GM23338 (cell line): ENCODE data around the gene RFX2. TPM values are rescaled to one million over a fixed set of nuclear protein-coding genes. Genes with fewer than 3 reads are reported as not detected.

Experiments used
- ATAC-seq: fragments of 200-7000 bp; cut with Tn5 transposase; 3 replicates; pipeline ENCODE4 v1.9.1; 2020
- DNase-seq: peaks from one replicate; pipeline ENCODE4 v3.0.0-alpha.2; 2015; ENCODE audit warnings: low spot score
- H2AFZ ChIP-seq: fragments of 200-600 bp; sonication (generic); 2 replicates; pipeline ENCODE4 v1.8.0; 2016; ENCODE audit warnings: antibody characterized with exemption, mild to moderate bottlenecking, moderate library complexity
- H3F3A ChIP-seq: fragments of 200-600 bp; sonication (generic); replicated peaks from 2 replicates; pipeline ENCODE4 v1.8.0; 2017; ENCODE audit warnings: antibody characterized with exemption, mixed run types, low read depth
- H3K27ac ChIP-seq: fragments of 200-600 bp; sonication (generic); 2 replicates; pipeline ENCODE4 v1.6.1; 2016; ENCODE audit warnings: low read depth
- H3K27me3 ChIP-seq: fragments of 200-600 bp; sonication (generic); 2 replicates; pipeline ENCODE4 v1.8.0; 2016; ENCODE audit warnings: mild to moderate bottlenecking, mixed run types, moderate library complexity; ENCODE audit not compliant: insufficient read depth
- H3K36me3 ChIP-seq: fragments of 200-600 bp; sonication (generic); 2 replicates; pipeline ENCODE4 v1.8.0; 2016; ENCODE audit warnings: mild to moderate bottlenecking; ENCODE audit not compliant: insufficient read depth
- H3K4me1 ChIP-seq: fragments of 200-600 bp; sonication (generic); 2 replicates; pipeline ENCODE4 v1.8.0; 2016; ENCODE audit warnings: mild to moderate bottlenecking, moderate library complexity; ENCODE audit not compliant: insufficient read depth
- H3K4me2 ChIP-seq: fragments of 200-600 bp; sonication (generic); 2 replicates; pipeline ENCODE4 v1.7.1; 2017; ENCODE audit warnings: mixed run types
- H3K4me3 ChIP-seq: fragments of 200-600 bp; sonication (generic); 2 replicates; pipeline ENCODE4 v1.6.1; 2016; ENCODE audit warnings: mixed run types
- H3K79me2 ChIP-seq: fragments of 200-600 bp; sonication (generic); replicated peaks from 2 replicates; pipeline ENCODE4 v1.8.0; 2017; ENCODE audit warnings: mild to moderate bottlenecking; ENCODE audit not compliant: insufficient read depth
- H3K9me2 ChIP-seq: fragments of 200-600 bp; sonication (generic); 2 replicates; pipeline ENCODE4 v1.8.0; 2017; ENCODE audit not compliant: insufficient read depth
- H4K20me1 ChIP-seq: fragments of 200-600 bp; sonication (generic); replicated peaks from 2 replicates; pipeline ENCODE4 v1.8.0; 2017; ENCODE audit warnings: mild to moderate bottlenecking; ENCODE audit not compliant: insufficient read depth
- H3K27ac Mint-ChIP-seq: 2 replicates; pipeline ENCODE4 v1.8.0; 2020; ENCODE audit warnings: inconsistent platforms, mild to moderate bottlenecking, moderate library complexity, mixed read lengths
- H3K27me3 Mint-ChIP-seq: 3 replicates; pipeline ENCODE4 v1.8.0; 2022; ENCODE audit warnings: low read depth, mild to moderate bottlenecking, moderate library complexity, mixed read lengths, inconsistent platforms; ENCODE audit not compliant: insufficient read depth, poor library complexity
- H3K36me3 Mint-ChIP-seq: 3 replicates; pipeline ENCODE4 v1.8.0; 2021; ENCODE audit warnings: low read depth, mild to moderate bottlenecking, inconsistent platforms, moderate library complexity, mixed read lengths
- H3K4me1 Mint-ChIP-seq: 3 replicates; pipeline ENCODE4 v1.8.0; 2020; ENCODE audit warnings: mild to moderate bottlenecking, inconsistent platforms, mixed read lengths
- H3K4me3 Mint-ChIP-seq: 3 replicates; pipeline ENCODE4 v1.8.0; 2021; ENCODE audit warnings: moderate library complexity, mild to moderate bottlenecking, inconsistent platforms, mixed read lengths
- H3K9me3 Mint-ChIP-seq: 3 replicates; pipeline ENCODE4 v1.8.0; 2020; ENCODE audit warnings: moderate library complexity, mild to moderate bottlenecking, inconsistent platforms, mixed read lengths
- CREB1 ChIP-seq: fragments of 250-450 bp; sonication (Bioruptor Pico); IDR thresholded peaks from 2 replicates; pipeline ENCODE4 v1.5.0; 2020; ENCODE audit warnings: low read depth, mild to moderate bottlenecking, moderate library complexity
- ETS1 ChIP-seq: IDR thresholded peaks from 2 replicates; pipeline ENCODE4 v1.6.1; 2016; ENCODE audit warnings: antibody characterized with exemption
- EZH2 ChIP-seq: fragments of 200-600 bp; sonication (generic); IDR thresholded peaks from one replicate; pipeline ENCODE4 v1.8.0; 2017; ENCODE audit warnings: antibody characterized with exemption, mild to moderate bottlenecking, low read depth; ENCODE audit not compliant: unreplicated experiment
- JUNB ChIP-seq: IDR thresholded peaks from one replicate; pipeline ENCODE4 v1.6.1; 2016; ENCODE audit warnings: antibody characterized with exemption; ENCODE audit not compliant: unreplicated experiment
- NANOG ChIP-seq: IDR thresholded peaks from 2 replicates; pipeline ENCODE4 v1.6.1; 2016; ENCODE audit warnings: antibody characterized with exemption, borderline replicate concordance
- POLR2AphosphoS5 ChIP-seq: IDR thresholded peaks from 2 replicates; pipeline ENCODE4 v1.6.1; 2016; ENCODE audit warnings: antibody characterized with exemption, low read depth
- STAT1 ChIP-seq: IDR thresholded peaks from one replicate; pipeline ENCODE4 v1.6.1; 2016; ENCODE audit warnings: antibody characterized with exemption; ENCODE audit not compliant: unreplicated experiment
- ZNF114 ChIP-seq: fragments of 250-450 bp; sonication (Bioruptor Pico); IDR thresholded peaks from 2 replicates; pipeline ENCODE4 v1.5.0; 2020; ENCODE audit warnings: mild to moderate bottlenecking, moderate library complexity
- polyA plus RNA-seq: library from polyadenylated mRNA; unstranded; fragments of >200 nt; fragmentation: Nextera tagmentation; extraction: Ambion mirVana; gene quantifications from 2 replicates; pipeline ENCODE4 v1.2.1, GENCODE V29; 2016
- total RNA-seq: library from RNA; depleted of rRNA; stranded (reverse); fragments of >200 nt; shearing (Covaris generic); gene quantifications from 2 replicates; pipeline ENCODE4 v1.2.3, GENCODE V29; 2014
- TF ChIP-seq, protein P1 (sequence below): fragments of 250-450 bp; sonication (Bioruptor Pico); IDR thresholded peaks from 2 replicates; pipeline ENCODE4 v1.5.0; 2020; ENCODE audit warnings: mild to moderate bottlenecking, moderate library complexity
- TF ChIP-seq, protein P2 (sequence below), 2 experiments: fragments of 200-600 bp in 1 of 2; sonication (generic) in 1 of 2; conservative IDR thresholded peaks; 2 replicates each; pipeline versions ENCODE4 v1.5.1 to v1.6.1; 2016 to 2017; ENCODE audit warnings: antibody characterized with exemption in 2 of 2, low read depth in 2 of 2, mild to moderate bottlenecking in 2 of 2, moderate library complexity in 1 of 2

The RFX2 gene
- total and polyA plus RNA-seq, 2 experiments from 2014 or later, result 4.6 to 13.0 TPM

- TF ChIP-seq ETS1 (no peak), POLR2AphosphoS5 (no peak), ZNF114 (CRISPR knock-in tag) (no peak), STAT1 (no peak), JUNB (no peak), NANOG (no peak), CREB1 (CRISPR knock-in tag) (no peak), EZH2 (no peak)
- TF ChIP-seq, protein P1, sequence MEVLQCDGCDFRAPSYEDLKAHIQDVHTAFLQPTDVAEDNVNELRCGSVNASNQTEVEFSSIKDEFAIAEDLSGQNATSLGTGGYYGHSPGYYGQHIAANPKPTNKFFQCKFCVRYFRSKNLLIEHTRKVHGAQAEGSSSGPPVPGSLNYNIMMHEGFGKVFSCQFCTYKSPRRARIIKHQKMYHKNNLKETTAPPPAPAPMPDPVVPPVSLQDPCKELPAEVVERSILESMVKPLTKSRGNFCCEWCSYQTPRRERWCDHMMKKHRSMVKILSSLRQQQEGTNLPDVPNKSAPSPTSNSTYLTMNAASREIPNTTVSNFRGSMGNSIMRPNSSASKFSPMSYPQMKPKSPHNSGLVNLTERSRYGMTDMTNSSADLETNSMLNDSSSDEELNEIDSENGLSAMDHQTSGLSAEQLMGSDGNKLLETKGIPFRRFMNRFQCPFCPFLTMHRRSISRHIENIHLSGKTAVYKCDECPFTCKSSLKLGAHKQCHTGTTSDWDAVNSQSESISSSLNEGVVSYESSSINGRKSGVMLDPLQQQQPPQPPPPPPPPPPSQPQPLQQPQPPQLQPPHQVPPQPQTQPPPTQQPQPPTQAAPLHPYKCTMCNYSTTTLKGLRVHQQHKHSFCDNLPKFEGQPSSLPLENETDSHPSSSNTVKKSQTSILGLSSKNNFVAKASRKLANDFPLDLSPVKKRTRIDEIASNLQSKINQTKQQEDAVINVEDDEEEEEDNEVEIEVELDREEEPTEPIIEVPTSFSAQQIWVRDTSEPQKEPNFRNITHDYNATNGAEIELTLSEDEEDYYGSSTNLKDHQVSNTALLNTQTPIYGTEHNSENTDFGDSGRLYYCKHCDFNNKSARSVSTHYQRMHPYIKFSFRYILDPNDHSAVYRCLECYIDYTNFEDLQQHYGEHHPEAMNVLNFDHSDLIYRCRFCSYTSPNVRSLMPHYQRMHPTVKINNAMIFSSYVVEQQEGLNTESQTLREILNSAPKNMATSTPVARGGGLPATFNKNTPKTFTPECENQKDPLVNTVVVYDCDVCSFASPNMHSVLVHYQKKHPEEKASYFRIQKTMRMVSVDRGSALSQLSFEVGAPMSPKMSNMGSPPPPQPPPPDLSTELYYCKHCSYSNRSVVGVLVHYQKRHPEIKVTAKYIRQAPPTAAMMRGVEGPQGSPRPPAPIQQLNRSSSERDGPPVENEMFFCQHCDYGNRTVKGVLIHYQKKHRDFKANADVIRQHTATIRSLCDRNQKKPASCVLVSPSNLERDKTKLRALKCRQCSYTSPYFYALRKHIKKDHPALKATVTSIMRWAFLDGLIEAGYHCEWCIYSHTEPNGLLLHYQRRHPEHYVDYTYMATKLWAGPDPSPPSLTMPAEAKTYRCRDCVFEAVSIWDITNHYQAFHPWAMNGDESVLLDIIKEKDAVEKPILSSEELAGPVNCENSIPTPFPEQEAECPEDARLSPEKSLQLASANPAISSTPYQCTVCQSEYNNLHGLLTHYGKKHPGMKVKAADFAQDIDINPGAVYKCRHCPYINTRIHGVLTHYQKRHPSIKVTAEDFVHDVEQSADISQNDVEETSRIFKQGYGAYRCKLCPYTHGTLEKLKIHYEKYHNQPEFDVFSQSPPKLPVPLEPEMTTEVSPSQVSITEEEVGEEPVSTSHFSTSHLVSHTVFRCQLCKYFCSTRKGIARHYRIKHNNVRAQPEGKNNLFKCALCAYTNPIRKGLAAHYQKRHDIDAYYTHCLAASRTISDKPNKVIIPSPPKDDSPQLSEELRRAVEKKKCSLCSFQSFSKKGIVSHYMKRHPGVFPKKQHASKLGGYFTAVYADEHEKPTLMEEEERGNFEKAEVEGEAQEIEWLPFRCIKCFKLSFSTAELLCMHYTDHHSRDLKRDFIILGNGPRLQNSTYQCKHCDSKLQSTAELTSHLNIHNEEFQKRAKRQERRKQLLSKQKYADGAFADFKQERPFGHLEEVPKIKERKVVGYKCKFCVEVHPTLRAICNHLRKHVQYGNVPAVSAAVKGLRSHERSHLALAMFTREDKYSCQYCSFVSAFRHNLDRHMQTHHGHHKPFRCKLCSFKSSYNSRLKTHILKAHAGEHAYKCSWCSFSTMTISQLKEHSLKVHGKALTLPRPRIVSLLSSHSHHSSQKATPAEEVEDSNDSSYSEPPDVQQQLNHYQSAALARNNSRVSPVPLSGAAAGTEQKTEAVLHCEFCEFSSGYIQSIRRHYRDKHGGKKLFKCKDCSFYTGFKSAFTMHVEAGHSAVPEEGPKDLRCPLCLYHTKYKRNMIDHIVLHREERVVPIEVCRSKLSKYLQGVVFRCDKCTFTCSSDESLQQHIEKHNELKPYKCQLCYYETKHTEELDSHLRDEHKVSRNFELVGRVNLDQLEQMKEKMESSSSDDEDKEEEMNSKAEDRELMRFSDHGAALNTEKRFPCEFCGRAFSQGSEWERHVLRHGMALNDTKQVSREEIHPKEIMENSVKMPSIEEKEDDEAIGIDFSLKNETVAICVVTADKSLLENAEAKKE (CRISPR knock-in tag), result no peak
- TF ChIP-seq, protein P2, sequence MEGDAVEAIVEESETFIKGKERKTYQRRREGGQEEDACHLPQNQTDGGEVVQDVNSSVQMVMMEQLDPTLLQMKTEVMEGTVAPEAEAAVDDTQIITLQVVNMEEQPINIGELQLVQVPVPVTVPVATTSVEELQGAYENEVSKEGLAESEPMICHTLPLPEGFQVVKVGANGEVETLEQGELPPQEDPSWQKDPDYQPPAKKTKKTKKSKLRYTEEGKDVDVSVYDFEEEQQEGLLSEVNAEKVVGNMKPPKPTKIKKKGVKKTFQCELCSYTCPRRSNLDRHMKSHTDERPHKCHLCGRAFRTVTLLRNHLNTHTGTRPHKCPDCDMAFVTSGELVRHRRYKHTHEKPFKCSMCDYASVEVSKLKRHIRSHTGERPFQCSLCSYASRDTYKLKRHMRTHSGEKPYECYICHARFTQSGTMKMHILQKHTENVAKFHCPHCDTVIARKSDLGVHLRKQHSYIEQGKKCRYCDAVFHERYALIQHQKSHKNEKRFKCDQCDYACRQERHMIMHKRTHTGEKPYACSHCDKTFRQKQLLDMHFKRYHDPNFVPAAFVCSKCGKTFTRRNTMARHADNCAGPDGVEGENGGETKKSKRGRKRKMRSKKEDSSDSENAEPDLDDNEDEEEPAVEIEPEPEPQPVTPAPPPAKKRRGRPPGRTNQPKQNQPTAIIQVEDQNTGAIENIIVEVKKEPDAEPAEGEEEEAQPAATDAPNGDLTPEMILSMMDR (conservative IDR thresholded peaks at IDR 0.05; ENCODE audit: low read depth in 2 of 2), result no peak
- Histone ChIP-seq H3K27me3 (no peaks in the 10 kb centered on the region), H3K27ac (no peak overlapping the region), H3F3A (peaks cover 14% of the 10 kb centered on the region; the same call in 1 of the 2 replicates), H3K4me3 (no peak overlapping the region), H3K4me2 (no peak overlapping the region), H2AFZ (no peak overlapping the region), H3K4me1 (peaks cover 29% of the 10 kb centered on the region), H4K20me1 (peaks cover 76% of the 10 kb centered on the region), H3K79me2 (peaks cover 92% of the 10 kb centered on the region), H3K36me3 (no peaks in the 10 kb centered on the region), H3K9me2 (no peaks in the 10 kb centered on the region)
- DNase-seq (no peak), ATAC-seq (no peak)
- H3K36me3 Mint-ChIP-seq, result no peaks in the 10 kb centered on the region; the same call in 2 of the 3 replicates
- H3K27ac Mint-ChIP-seq, result no peak overlapping the region
- no peak overlapping the region for H3K4me3 Mint-ChIP-seq
- no peaks in the 10 kb centered on the region for H3K9me3 Mint-ChIP-seq
- H3K27me3 Mint-ChIP-seq, result peaks cover 7% of the 10 kb centered on the region
- H3K4me1 Mint-ChIP-seq, result peaks cover 65% of the 10 kb centered on the region
These were observed 144.1 kb downstream of the RFX2 start for GRCh38 chr19:5966215-5966614.
